COR-L47 (cell line): ENCODE measurements around the gene OBSCN.

Source experiments
- DNase-seq: peaks from one replicate; lab custom pipeline; 2025; lab: John Stamatoyannopoulos, UW

Gene OBSCN, protein sequence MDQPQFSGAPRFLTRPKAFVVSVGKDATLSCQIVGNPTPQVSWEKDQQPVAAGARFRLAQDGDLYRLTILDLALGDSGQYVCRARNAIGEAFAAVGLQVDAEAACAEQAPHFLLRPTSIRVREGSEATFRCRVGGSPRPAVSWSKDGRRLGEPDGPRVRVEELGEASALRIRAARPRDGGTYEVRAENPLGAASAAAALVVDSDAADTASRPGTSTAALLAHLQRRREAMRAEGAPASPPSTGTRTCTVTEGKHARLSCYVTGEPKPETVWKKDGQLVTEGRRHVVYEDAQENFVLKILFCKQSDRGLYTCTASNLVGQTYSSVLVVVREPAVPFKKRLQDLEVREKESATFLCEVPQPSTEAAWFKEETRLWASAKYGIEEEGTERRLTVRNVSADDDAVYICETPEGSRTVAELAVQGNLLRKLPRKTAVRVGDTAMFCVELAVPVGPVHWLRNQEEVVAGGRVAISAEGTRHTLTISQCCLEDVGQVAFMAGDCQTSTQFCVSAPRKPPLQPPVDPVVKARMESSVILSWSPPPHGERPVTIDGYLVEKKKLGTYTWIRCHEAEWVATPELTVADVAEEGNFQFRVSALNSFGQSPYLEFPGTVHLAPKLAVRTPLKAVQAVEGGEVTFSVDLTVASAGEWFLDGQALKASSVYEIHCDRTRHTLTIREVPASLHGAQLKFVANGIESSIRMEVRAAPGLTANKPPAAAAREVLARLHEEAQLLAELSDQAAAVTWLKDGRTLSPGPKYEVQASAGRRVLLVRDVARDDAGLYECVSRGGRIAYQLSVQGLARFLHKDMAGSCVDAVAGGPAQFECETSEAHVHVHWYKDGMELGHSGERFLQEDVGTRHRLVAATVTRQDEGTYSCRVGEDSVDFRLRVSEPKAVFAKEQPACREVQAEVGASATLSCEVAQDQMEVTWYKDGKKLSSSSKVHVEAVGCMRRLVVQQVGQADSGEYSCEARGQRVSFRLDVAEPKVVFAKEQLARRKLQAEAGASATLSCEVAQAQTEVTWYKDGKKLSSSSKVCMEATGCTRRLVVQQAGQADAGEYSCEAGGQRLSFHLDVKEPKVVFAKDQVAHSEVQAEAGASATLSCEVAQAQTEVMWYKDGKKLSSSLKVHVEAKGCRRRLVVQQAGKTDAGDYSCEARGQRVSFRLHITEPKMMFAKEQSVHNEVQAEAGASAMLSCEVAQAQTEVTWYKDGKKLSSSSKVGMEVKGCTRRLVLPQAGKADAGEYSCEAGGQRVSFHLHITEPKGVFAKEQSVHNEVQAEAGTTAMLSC (N-terminal part only)

DNA sequence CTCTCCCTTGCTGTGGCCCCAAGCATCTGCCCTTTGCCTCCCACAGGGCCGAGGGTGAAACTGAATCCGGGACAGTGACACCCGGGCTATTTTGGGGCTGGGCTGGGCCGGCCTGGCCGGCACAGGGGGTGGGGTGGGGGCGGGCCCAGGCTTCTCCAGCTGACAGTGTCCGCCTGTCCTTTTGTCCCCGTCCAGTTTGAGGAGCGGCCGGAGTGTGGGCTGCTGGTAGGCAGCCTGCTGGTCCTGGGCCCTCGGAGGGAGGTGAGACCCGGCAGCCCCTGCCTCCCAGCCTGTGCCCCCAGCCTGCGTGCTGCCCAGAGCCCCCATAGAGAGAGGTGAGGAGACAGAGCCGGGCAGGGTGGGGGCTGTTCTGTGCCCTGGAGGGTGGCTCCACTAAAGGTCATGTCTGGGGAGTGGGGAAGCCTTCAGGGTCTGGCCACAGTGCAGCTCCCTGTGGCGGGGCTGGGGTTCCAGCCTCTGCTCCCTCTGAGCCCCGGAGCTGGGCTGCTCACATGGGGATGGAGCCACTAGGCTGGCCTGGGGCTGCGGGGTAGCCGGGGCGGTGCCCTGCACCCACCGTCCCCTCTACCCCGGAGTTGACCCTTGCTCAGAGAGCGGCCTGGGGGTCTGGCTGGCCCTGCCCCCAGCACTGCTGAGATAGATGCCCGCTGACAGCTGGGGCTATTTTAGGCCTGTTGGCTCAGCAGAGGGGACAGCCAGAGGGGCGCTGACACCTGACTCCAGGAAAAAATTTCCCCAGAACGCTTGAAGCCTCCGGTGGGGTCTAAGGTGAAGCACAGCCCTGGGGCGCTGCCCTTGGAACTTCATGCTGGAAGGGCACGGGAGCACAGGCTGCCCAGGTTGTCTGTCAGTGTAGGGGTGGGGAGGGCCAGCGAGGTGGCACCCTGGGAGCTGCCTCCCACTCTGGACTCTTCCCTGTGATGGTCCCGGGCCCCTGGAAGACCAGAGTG is at the start of gene OBSCN:
TSS of gene OBSCN (plus strand) at position 194 of the 971 bp plus-strand sequence. CDS start 3,740 bp downstream, outside the sequence.
- no peak for DNase-seq

DNA sequence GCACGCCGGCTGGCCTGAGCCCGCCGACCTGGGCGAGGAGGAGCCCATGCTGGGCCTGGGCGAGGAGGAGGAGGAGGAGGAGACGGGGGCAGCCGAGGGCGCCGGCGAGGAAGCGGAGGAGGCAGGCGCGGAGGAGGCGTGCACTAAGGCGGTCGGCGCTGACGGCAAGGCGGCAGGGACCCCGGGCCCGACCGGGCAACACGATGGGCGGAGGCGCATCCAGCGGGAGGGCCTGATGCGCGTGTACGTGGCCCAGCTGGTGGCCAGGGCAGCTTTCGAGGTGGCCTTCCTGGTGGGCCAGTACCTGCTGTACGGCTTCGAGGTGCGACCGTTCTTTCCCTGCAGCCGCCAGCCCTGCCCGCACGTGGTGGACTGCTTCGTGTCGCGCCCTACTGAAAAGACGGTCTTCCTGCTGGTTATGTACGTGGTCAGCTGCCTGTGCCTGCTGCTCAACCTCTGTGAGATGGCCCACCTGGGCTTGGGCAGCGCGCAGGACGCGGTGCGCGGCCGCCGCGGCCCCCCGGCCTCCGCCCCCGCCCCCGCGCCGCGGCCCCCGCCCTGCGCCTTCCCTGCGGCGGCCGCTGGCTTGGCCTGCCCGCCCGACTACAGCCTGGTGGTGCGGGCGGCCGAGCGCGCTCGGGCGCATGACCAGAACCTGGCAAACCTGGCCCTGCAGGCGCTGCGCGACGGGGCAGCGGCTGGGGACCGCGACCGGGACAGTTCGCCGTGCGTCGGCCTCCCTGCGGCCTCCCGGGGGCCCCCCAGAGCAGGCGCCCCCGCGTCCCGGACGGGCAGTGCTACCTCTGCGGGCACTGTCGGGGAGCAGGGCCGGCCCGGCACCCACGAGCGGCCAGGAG is 49.5 kb upstream of the OBSCN start:
- DNase-seq = no peak

DNA sequence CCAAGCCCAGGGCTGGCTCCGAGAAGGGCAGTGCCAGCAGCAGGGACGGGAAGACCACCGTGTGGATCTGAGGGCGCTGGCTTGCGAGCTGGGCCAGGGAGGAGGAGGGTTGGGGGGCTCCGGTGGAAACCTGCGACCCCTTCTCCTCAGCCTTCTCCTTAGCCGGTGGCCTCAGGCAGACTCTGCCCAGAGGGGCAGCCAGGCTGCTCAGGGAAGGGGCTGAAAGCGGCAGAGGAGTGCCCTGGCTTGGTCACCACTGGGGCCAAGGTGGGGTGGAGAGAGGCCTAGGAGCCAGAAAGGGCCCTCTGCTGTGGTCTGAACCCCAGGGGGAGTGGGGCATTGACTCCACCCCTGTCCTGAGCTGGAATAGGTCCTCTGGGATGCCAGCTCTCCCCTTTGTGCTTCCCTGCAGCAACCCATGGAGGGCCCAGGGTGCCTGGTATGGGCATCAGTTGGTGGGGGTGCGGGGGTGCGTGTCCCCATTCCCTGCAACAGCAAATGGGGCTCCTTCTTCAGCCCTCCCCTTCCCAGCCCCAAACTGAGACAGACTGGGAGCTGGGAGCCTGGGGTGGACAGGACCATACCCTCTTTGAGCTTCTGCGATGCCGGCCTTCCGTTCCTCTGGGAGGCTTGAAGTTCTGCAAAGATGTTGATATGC is 48.7 kb upstream of the OBSCN start:
- DNase-seq = no peak

DNA sequence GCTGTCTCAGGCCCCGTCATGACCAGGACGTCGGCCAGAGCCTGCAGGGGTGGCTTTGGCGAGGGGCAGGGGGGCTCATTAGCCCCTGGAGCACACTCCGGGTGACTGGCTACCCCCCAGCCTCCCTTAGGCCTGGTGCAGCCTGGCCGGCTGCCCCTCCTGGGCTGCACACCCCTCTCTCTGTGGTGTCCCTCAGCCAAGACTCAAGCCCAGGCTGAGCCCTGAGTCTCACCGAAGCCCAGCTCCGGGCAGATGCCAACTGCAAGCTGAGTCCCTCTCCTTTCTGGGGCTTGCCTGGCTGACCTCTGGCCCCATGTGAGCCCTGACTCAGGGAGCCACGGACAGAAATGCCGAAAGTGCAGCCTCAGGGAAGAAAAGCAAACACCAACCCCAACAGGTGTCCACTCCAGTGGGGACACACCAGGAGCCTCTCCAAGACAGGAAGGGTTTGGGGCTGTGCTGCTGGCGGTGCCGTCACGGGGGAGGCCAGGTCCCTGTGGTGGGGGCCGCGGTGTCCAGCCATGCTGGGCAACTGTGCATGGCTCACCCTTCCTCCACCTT is 47.6 kb upstream of the OBSCN start:
- DNase-seq = no peak

DNA sequence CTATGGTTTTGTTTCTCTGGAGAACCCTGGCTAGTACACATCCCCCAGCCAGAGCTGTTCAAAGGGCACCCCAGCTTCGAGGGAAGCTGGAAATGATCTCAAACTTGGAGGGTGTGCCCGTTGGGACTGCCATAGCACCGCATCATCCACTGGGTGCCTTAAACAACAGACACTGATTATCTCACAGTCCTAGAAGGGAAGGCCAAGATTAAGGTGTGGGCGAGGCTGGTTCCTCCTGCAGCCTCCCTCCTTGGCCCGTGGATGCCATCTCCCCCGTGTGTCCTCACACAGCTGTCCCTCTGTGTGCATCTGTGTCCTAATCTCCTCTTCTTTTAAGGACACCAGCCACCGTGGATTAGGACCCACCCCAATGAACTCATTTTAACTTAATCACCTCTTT is 46.5 kb upstream of the OBSCN start:
- no peak for DNase-seq

DNA sequence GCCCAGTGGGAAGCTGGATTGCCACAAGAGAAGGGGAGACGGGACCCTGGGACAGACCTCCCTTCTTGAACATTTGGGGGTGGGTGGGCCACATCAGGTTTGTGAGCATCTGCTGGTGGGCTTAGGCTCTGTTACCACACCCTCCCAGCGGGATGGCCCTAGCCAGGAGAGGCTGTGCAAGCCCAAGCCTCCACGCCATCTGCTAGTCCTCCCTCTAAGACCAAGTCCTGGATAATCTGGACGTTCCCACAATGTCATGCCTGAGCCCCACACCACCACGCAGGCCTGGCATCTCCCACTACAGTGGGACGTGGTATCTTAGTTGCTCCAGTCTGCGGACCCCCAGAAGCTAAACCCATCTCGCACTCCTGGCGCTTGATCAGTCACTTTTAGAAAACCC is 46.0 kb upstream of the OBSCN start:
- DNase-seq = no peak

DNA sequence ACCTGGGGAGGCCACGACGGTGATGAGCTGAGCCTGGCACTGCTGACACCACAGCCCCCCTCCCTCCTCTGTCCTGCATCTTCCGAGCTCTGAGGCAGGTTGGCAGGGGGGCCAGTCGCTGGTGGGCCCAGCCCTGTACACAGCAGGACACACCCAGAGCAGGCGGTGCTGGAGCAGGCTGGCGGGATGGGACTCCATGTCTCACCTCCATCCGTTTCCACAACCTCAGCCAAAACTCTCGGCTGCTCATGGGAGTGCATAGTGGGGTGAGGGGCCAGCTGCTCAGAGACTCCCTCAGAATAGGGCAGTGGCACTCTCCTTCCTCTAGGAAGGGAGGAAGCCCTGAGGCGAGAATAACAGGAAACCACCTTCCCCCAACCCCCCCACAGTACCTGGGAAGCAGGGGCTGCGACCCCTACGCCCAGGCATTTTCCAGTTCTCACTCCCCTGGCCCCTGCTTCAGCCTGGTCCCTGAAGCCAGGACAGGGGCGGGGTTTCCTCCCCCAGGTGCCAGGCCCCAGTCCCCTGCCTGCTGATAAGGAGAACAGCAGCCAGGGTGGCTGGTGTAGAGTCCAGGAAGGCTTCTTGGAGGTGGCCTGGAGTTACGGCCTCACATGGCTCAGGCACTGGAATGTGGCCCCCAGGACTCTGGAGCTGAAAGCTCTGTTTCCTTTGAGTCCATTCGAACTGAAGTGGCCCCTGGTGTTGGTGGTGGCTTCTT is 45.4 kb upstream of the OBSCN start:
- no peak for DNase-seq

DNA sequence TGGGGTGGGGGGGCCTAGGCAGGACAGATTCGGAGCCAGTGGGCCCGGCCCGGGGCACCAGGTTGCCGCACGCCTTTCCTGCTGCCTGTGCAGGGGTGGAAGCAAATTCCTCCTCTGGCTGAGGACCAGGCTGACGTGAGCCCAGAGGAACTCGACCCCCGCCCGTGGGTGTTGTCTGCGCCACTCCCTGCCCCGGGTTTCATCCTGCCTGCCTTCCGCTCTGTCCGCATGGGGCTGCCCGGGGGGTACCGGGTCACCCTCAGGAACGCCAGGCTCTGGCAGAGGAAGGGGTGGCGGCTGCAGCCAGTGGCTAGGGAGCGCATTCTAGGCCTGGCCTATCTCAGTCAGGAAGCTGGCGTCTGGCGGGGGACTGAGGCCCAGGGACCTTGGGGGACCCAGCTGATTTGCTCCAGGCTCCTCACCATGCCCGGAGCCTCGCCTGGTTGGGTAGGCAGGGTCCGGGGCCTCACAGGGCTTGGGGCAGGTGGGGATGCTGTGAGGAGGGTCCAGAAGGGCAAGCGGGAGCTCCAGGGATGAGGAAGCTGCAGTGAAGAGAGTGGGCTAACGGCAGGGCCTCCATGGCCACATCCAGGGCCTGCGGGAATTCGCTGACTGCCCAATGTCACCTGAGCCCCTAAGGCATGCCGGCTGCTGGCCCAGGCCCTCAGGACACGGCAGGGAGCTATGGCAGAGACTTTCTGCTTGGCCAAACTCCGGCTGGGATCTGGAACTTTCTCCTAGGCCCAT is 44.7 kb upstream of the OBSCN start:
- DNase-seq = no peak

DNA sequence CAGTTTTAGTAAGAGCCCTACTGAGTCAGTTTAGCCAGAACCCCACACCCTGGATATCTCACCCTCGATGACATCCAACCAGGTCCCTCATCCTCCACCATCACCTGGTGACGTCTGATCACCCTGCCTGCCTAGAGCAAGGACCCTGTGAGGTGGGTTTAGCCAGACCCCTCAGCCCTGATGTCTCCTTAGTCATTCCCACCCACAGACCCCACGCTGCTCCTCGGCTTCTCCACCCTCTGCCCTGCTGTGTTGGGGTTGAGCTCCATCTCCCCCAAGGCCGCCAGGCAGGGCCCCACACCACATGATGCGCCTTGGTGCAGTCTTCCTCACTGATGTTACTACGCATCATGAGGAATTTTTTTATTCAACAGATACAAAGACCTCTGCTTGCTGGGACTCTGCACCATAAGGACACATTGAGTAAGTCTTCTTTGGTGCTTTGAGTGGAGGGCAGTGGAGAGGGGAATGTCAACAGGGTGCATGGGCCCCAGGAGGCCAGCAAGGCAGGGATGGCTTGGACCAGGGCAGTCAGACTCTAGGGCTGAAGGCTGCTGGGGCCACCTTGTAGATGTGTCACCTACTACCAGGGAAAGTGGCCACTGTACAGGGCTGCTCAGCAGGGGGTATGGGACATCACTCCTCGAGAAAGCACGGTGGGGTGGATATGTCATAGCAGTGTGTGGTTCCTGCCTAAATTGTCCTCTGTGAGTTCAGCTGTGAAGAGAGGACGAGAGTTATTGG is 43.9 kb upstream of the OBSCN start:
- no peak for DNase-seq

DNA sequence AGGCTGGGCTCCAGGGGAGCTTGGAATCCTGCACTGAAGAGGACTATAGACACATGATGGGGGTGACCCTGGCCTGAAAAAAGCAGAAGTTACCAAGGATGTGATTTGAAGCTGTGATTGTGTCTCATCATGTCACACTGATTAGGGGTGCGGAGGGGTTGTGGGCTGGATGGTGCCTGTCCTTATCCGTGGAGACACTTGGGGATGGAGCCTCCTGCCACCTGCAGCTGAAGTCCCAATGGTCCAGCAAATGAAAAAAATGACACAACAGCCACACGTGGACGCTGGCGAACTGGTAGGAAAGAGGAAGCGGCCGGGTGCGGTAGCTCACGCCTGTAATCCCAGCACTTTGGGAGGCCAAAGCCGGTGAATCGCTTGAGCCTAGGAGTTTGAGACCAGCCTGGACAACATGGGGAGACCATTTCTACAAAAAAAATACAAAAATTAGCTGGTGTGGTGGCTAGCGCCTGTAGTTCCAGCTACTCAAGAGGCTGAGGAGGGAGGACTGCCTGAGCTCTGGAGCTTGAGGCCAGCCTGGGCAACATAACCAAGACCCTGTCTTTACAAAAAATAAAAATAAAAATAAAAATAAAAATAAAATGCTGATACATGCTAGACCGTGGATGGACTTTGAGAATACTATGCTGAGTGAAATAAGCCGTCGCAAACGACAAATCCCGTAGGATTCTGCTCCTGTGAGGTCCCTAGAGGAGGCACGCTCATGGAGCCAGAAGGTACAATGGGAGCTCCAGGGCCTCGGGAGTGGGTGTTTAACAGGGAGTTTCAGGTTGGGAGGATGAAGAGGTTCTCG is 43.1 kb upstream of the OBSCN start:
- DNase-seq = no peak

DNA sequence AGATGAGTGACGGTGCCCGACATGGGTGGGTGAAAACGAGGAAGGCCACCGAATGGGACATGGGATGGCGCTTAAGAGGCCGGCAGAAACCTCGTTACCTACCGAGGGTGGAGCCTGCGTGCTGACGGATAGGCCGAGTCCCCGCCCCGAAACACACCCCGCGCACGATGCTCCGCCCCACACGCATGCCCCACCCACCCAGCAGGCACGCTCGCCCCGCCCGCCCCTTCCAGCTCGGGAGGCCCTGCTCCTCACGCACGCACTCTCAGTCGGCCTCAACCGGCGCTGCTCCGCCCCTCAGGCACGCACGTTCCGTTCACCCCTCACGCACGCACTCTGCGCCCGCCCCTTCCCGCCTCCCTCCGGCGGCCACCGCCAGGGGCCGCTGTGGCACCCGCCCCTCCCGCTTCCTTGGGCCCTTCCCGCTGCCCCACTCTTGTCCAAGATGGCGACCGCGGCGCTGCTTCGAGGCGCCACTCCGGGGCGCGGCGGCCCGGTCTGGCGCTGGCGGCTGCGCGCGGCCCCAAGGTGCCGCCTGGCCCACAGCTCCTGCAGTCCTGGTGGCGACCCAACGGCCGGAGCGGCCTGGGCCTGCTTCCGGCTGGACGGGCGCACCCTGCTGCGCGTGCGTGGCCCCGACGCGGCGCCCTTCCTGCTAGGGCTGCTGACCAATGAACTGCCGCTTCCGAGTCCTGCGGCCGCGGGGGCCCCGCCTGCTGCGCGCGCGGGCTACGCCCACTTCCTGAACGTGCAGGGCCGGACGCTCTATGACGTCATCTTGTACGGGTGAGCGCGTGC is 42.3 kb upstream of the OBSCN start, which contains the start of gene IBA57:
TSS of gene IBA57 (plus strand) at position 433 of the 798 bp plus-strand sequence. CDS start at position 446, 13 bp downstream.
- peak; percentile 96 for DNase-seq

DNA sequence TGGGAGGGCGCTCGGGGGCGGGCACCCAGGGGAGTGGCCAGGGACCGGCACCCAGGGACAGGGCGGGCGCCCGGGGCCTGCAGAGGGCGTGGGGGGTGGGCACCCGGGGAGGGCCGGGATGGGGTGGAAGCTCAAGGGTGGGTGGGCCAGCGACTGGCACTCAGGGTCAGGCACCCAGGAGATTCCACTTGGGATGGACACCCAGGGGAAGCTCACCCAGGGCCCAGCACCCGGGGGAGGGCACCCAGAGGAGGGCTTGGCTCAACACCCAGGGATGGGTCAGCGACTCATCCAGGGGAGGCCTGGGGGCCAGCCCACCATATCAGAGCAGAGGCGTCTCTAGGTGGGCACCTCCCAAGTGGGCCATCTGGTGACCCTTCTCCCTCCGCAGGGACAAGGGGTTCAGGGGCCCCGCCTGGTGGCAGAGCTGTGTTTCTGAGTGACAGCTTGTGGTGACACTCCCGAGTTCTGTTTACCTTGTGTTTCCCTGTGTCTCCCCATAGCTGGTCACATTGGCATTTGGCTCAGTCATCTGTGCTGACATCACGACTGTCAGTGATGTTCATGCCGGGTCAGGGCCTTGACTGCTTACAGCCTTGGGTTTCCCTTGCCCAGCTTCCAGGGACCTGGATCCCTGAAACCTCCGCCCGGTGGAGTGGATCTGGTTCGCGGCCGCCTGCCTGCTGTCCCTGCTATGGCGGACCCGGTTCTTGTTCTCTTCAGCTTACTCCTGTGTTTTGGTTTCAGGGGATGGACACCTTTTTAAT is 41.5 kb upstream of the OBSCN start:
- peak; percentile 18 for DNase-seq

DNA sequence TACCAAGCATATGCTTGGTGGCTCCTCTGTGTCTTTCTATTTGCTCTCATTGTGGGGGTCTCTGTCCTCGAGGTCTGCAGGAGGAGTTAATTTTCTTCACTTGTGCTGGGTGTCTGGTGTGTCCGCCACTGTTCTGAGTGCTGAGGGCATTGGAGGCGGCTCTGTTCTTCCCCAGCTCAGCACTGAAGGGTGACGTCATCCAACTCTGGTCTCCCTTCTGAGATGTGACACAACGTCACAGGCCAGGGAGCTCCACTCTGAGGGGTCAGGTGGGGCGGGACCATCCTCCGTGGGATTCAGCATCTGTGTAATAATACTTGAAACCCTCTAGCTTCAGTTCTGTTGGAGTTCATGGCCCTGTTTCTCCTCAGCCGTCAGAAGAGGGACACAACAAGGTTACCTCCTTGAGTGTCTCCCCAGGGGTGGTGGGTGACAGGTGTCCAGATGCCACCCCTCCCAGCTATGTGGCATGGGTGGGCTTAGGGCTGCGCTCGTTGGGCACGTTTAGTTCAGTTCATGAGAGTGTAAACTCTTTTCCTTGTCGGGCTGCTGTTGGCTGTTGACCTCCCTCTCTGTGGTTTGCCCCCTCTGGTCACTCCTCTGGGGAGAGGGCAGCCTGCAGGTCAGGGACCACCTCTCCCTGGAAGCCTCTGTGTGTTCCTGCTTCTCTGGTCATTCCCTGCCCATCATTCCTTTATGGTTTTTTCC is 39.1 kb upstream of the OBSCN start:
- no peak for DNase-seq

DNA sequence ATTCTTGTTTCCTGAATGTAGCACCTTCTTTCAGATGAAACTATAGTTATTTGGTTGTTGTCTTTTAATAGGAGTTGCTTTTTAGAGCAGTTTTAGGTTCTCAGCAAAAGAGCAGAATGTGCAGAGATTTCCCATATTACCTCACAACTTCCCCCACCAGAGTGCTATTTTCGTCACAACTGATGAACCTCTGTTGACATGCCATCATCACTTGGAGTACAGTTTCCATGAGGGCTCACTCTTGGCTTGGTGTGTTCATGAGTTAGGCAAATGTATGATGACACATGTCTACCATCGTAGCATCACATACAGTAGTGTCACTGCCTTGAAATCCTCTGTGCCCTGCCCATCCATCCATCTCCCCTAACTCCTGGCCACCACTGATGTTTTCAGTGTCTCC is 38.5 kb upstream of the OBSCN start:
- no peak for DNase-seq
